ENCODE data around the gene ZMIZ1. TPM values are rescaled to one million over a fixed set of nuclear protein-coding genes. Genes with fewer than 3 reads are reported as not detected.

ZMIZ1 gene
- total and polyA plus RNA-seq, 2 experiments from 2014 or later: 9.2 to 30.9 TPM

DNA sequence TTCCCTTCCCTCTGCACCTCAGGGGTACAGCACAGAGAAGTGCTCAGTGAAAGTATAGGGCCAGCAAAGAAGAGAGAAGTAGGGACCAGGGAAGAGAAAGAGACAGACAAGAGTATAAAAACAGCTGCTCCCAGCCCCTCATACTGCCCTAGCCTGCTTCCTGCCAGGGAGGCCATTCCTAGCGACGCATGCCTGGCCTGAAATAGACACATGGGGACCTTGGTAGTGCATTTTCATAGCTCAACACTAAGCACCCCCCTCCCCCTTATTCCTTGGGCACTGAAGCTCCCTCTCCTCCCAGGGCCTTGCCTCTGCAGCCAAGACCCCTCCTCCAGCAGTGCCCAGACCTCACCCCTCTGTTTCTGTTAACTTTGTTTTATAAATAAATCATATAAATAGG lies 64.7 kb downstream of the ZMIZ1 start:
- H3K4me2 ChIP-seq: no peak overlapping the region; the same call in 1 of the 2 replicates
- peaks cover 34% of the 10 kb centered on the region for H3K79me2 ChIP-seq (replicated peaks; ENCODE audit: insufficient read depth)
- H4K20me1 ChIP-seq (replicated peaks; ENCODE audit: insufficient read depth): no peaks in the 10 kb centered on the region
- no peak overlapping the region for H3K27ac ChIP-seq (ENCODE audit: low read depth)
- H3K4me1 ChIP-seq (ENCODE audit: insufficient read depth): peaks cover 63% of the 10 kb centered on the region
- no peaks in the 10 kb centered on the region for H3F3A ChIP-seq (replicated peaks; ENCODE audit: low read depth)
- Mint-ChIP-seq H3K27me3 (ENCODE audit: insufficient read depth, low read depth, poor library complexity) (peaks cover 27% of the 10 kb centered on the region), H3K27ac (peak overlapping the region; percentile 10; the same call in 1 of the 2 replicates), H3K36me3 (ENCODE audit: low read depth) (no peaks in the 10 kb centered on the region), H3K9me3 (no peaks in the 10 kb centered on the region; the same call in 2 of the 3 replicates), H3K4me1 (peaks cover 81% of the 10 kb centered on the region), H3K4me3 (no peak overlapping the region)
- H2AFZ ChIP-seq: no peak overlapping the region
- ATAC-seq (no peak), DNase-seq (ENCODE audit: low spot score) (no peak)
- H3K4me3 ChIP-seq: no peak overlapping the region
- H3K36me3 ChIP-seq (ENCODE audit: insufficient read depth): no peaks in the 10 kb centered on the region
- TF ChIP-seq EZH2phosphoT487 (IDR thresholded peaks at IDR 0.05; ENCODE audit: unreplicated experiment) (no peak), CREB1 (CRISPR knock-in tag; IDR thresholded peaks at IDR 0.05; ENCODE audit: low read depth) (no peak), NANOG (IDR thresholded peaks at IDR 0.05; ENCODE audit: borderline replicate concordance) (no peak), POLR2AphosphoS5 (IDR thresholded peaks at IDR 0.05; ENCODE audit: low read depth) (no peak), JUNB (IDR thresholded peaks at IDR 0.05; ENCODE audit: unreplicated experiment) (no peak), STAT1 (IDR thresholded peaks at IDR 0.05; ENCODE audit: unreplicated experiment) (no peak), ZNF114 (CRISPR knock-in tag; IDR thresholded peaks at IDR 0.05) (no peak), ZNF331 (CRISPR knock-in tag; IDR thresholded peaks at IDR 0.05; ENCODE audit: low read depth) (no peak), EZH2 (IDR thresholded peaks at IDR 0.05; ENCODE audit: low read depth, unreplicated experiment) (no peak)
- TF ChIP-seq, protein P1, sequence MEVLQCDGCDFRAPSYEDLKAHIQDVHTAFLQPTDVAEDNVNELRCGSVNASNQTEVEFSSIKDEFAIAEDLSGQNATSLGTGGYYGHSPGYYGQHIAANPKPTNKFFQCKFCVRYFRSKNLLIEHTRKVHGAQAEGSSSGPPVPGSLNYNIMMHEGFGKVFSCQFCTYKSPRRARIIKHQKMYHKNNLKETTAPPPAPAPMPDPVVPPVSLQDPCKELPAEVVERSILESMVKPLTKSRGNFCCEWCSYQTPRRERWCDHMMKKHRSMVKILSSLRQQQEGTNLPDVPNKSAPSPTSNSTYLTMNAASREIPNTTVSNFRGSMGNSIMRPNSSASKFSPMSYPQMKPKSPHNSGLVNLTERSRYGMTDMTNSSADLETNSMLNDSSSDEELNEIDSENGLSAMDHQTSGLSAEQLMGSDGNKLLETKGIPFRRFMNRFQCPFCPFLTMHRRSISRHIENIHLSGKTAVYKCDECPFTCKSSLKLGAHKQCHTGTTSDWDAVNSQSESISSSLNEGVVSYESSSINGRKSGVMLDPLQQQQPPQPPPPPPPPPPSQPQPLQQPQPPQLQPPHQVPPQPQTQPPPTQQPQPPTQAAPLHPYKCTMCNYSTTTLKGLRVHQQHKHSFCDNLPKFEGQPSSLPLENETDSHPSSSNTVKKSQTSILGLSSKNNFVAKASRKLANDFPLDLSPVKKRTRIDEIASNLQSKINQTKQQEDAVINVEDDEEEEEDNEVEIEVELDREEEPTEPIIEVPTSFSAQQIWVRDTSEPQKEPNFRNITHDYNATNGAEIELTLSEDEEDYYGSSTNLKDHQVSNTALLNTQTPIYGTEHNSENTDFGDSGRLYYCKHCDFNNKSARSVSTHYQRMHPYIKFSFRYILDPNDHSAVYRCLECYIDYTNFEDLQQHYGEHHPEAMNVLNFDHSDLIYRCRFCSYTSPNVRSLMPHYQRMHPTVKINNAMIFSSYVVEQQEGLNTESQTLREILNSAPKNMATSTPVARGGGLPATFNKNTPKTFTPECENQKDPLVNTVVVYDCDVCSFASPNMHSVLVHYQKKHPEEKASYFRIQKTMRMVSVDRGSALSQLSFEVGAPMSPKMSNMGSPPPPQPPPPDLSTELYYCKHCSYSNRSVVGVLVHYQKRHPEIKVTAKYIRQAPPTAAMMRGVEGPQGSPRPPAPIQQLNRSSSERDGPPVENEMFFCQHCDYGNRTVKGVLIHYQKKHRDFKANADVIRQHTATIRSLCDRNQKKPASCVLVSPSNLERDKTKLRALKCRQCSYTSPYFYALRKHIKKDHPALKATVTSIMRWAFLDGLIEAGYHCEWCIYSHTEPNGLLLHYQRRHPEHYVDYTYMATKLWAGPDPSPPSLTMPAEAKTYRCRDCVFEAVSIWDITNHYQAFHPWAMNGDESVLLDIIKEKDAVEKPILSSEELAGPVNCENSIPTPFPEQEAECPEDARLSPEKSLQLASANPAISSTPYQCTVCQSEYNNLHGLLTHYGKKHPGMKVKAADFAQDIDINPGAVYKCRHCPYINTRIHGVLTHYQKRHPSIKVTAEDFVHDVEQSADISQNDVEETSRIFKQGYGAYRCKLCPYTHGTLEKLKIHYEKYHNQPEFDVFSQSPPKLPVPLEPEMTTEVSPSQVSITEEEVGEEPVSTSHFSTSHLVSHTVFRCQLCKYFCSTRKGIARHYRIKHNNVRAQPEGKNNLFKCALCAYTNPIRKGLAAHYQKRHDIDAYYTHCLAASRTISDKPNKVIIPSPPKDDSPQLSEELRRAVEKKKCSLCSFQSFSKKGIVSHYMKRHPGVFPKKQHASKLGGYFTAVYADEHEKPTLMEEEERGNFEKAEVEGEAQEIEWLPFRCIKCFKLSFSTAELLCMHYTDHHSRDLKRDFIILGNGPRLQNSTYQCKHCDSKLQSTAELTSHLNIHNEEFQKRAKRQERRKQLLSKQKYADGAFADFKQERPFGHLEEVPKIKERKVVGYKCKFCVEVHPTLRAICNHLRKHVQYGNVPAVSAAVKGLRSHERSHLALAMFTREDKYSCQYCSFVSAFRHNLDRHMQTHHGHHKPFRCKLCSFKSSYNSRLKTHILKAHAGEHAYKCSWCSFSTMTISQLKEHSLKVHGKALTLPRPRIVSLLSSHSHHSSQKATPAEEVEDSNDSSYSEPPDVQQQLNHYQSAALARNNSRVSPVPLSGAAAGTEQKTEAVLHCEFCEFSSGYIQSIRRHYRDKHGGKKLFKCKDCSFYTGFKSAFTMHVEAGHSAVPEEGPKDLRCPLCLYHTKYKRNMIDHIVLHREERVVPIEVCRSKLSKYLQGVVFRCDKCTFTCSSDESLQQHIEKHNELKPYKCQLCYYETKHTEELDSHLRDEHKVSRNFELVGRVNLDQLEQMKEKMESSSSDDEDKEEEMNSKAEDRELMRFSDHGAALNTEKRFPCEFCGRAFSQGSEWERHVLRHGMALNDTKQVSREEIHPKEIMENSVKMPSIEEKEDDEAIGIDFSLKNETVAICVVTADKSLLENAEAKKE (CRISPR knock-in tag; IDR thresholded peaks at IDR 0.05): no peak
- TF ChIP-seq, protein P2, sequence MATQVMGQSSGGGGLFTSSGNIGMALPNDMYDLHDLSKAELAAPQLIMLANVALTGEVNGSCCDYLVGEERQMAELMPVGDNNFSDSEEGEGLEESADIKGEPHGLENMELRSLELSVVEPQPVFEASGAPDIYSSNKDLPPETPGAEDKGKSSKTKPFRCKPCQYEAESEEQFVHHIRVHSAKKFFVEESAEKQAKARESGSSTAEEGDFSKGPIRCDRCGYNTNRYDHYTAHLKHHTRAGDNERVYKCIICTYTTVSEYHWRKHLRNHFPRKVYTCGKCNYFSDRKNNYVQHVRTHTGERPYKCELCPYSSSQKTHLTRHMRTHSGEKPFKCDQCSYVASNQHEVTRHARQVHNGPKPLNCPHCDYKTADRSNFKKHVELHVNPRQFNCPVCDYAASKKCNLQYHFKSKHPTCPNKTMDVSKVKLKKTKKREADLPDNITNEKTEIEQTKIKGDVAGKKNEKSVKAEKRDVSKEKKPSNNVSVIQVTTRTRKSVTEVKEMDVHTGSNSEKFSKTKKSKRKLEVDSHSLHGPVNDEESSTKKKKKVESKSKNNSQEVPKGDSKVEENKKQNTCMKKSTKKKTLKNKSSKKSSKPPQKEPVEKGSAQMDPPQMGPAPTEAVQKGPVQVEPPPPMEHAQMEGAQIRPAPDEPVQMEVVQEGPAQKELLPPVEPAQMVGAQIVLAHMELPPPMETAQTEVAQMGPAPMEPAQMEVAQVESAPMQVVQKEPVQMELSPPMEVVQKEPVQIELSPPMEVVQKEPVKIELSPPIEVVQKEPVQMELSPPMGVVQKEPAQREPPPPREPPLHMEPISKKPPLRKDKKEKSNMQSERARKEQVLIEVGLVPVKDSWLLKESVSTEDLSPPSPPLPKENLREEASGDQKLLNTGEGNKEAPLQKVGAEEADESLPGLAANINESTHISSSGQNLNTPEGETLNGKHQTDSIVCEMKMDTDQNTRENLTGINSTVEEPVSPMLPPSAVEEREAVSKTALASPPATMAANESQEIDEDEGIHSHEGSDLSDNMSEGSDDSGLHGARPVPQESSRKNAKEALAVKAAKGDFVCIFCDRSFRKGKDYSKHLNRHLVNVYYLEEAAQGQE (IDR thresholded peaks at IDR 0.05; ENCODE audit: unreplicated experiment): no peak
- TF ChIP-seq, protein P3, sequence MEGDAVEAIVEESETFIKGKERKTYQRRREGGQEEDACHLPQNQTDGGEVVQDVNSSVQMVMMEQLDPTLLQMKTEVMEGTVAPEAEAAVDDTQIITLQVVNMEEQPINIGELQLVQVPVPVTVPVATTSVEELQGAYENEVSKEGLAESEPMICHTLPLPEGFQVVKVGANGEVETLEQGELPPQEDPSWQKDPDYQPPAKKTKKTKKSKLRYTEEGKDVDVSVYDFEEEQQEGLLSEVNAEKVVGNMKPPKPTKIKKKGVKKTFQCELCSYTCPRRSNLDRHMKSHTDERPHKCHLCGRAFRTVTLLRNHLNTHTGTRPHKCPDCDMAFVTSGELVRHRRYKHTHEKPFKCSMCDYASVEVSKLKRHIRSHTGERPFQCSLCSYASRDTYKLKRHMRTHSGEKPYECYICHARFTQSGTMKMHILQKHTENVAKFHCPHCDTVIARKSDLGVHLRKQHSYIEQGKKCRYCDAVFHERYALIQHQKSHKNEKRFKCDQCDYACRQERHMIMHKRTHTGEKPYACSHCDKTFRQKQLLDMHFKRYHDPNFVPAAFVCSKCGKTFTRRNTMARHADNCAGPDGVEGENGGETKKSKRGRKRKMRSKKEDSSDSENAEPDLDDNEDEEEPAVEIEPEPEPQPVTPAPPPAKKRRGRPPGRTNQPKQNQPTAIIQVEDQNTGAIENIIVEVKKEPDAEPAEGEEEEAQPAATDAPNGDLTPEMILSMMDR (conservative IDR thresholded peaks at IDR 0.05; ENCODE audit: low read depth in 2 of 2): no peak
- H3K27me3 ChIP-seq (ENCODE audit: insufficient read depth): no peaks in the 10 kb centered on the region
- H3K9me2 ChIP-seq (ENCODE audit: insufficient read depth): no peaks in the 10 kb centered on the region

Measured in GM23338 (cell line).